ENCODE results near the gene ZDHHC11.
"Not testable (repeated sequence)": the region's sequence is repeated elsewhere in the genome, so short reads cannot be mapped to it uniquely, and the experiment has no call there.

ZDHHC11 gene

GRCh38 chr5:797986-798385, 52.8 kb downstream of the ZDHHC11 start:
- H3K36me3 Mint-ChIP-seq (ENCODE audit: low read depth); DNase-seq; H3K4me1 Mint-ChIP-seq; H3K27ac Mint-ChIP-seq; ATAC-seq; H3K4me3 Mint-ChIP-seq: not testable (repeated sequence)
- H3K9me3 Mint-ChIP-seq = peaks cover 16% of the 10 kb centered on the region
- H3K27me3 Mint-ChIP-seq = peaks cover 20% of the 10 kb centered on the region

GRCh38 chr5:795873-796272, 54.9 kb downstream of the ZDHHC11 start:
- not testable (repeated sequence) for H3K4me3 Mint-ChIP-seq; DNase-seq; H3K4me1 Mint-ChIP-seq; H3K36me3 Mint-ChIP-seq (ENCODE audit: low read depth); ATAC-seq; H3K27ac Mint-ChIP-seq
- H3K27me3 Mint-ChIP-seq = peaks cover 16% of the 10 kb centered on the region
- H3K9me3 Mint-ChIP-seq = peaks cover 11% of the 10 kb centered on the region

- H3K36me3 Mint-ChIP-seq (ENCODE audit: low read depth); DNase-seq; H3K27ac Mint-ChIP-seq; ATAC-seq; H3K4me3 Mint-ChIP-seq; H3K4me1 Mint-ChIP-seq: not testable (repeated sequence)
- Mint-ChIP-seq H3K27me3 (peaks cover 22% of the 10 kb centered on the region), H3K9me3 (peaks cover 17% of the 10 kb centered on the region)
Observed at GRCh38 chr5:794948-795347, 55.8 kb downstream of the ZDHHC11 start.

GRCh38 chr5:788703-789102, 62.1 kb downstream of the ZDHHC11 start:
- H3K4me3 Mint-ChIP-seq; ATAC-seq; H3K27ac Mint-ChIP-seq; H3K4me1 Mint-ChIP-seq; DNase-seq; H3K36me3 Mint-ChIP-seq (ENCODE audit: low read depth): not testable (repeated sequence)
- Mint-ChIP-seq H3K9me3 (peaks cover 19% of the 10 kb centered on the region), H3K27me3 (peaks cover 26% of the 10 kb centered on the region)

- Mint-ChIP-seq H3K9me3 (peaks cover 14% of the 10 kb centered on the region), H3K27me3 (peaks cover 27% of the 10 kb centered on the region)
- H3K4me3 Mint-ChIP-seq; H3K4me1 Mint-ChIP-seq; DNase-seq; ATAC-seq; H3K27ac Mint-ChIP-seq; H3K36me3 Mint-ChIP-seq (ENCODE audit: low read depth): not testable (repeated sequence)
Observed at GRCh38 chr5:787857-788233, 62.9 kb downstream of the ZDHHC11 start.

GRCh38 chr5:787224-787856, 63.4 kb downstream of the ZDHHC11 start:
- Mint-ChIP-seq H3K9me3 (peaks cover 14% of the 10 kb centered on the region), H3K27me3 (peaks cover 27% of the 10 kb centered on the region)
- not testable (repeated sequence) for H3K27ac Mint-ChIP-seq; H3K36me3 Mint-ChIP-seq (ENCODE audit: low read depth); H3K4me1 Mint-ChIP-seq; DNase-seq; ATAC-seq; H3K4me3 Mint-ChIP-seq

GRCh38 chr5:785181-785705, 65.5 kb downstream of the ZDHHC11 start:
- H3K9me3 Mint-ChIP-seq; H3K27ac Mint-ChIP-seq; DNase-seq; H3K36me3 Mint-ChIP-seq (ENCODE audit: low read depth); H3K4me1 Mint-ChIP-seq; ATAC-seq: not testable (repeated sequence)
- peak overlapping the region; percentile 53 for H3K4me3 Mint-ChIP-seq
- peaks cover 19% of the 10 kb centered on the region for H3K27me3 Mint-ChIP-seq

GRCh38 chr5:784428-785177, 66.2 kb downstream of the ZDHHC11 start, which contains the start of gene ZDHHC11B:
TSS of gene ZDHHC11B (minus strand) at chr5:784729. CDS start at chr5:766919, 17,810 bp downstream.
- not testable (repeated sequence) for H3K27ac Mint-ChIP-seq; H3K9me3 Mint-ChIP-seq; H3K36me3 Mint-ChIP-seq (ENCODE audit: low read depth); H3K4me1 Mint-ChIP-seq
- H3K27me3 Mint-ChIP-seq = peaks cover 15% of the 10 kb centered on the region
- peak; percentile 74 for ATAC-seq
- peak; percentile 93 for DNase-seq
- peak within 1 kb of the TSS; percentile 61 for H3K4me3 Mint-ChIP-seq

- H3K27ac Mint-ChIP-seq; H3K9me3 Mint-ChIP-seq; H3K4me1 Mint-ChIP-seq; DNase-seq; H3K36me3 Mint-ChIP-seq (ENCODE audit: low read depth): not testable (repeated sequence)
- peaks cover 12% of the 10 kb centered on the region for H3K27me3 Mint-ChIP-seq
- peak; percentile 0 for ATAC-seq
- peak overlapping the region; percentile 17 for H3K4me3 Mint-ChIP-seq
Observed at GRCh38 chr5:783881-784427, 66.8 kb downstream of the ZDHHC11 start.

- H3K36me3 Mint-ChIP-seq (ENCODE audit: low read depth); H3K4me3 Mint-ChIP-seq; DNase-seq; H3K9me3 Mint-ChIP-seq; H3K27me3 Mint-ChIP-seq; H3K27ac Mint-ChIP-seq; H3K4me1 Mint-ChIP-seq: not testable (repeated sequence)
- peak; percentile 26 for ATAC-seq
Observed at GRCh38 chr5:783049-783802, 67.6 kb downstream of the ZDHHC11 start.

GRCh38 chr5:782356-782755, 68.4 kb downstream of the ZDHHC11 start:
- not testable (repeated sequence) for H3K27me3 Mint-ChIP-seq; H3K4me1 Mint-ChIP-seq; H3K36me3 Mint-ChIP-seq (ENCODE audit: low read depth); H3K27ac Mint-ChIP-seq; ATAC-seq; H3K4me3 Mint-ChIP-seq; DNase-seq; H3K9me3 Mint-ChIP-seq

- not testable (repeated sequence) for H3K4me1 Mint-ChIP-seq; H3K36me3 Mint-ChIP-seq (ENCODE audit: low read depth); H3K4me3 Mint-ChIP-seq; DNase-seq; ATAC-seq; H3K27ac Mint-ChIP-seq; H3K27me3 Mint-ChIP-seq; H3K9me3 Mint-ChIP-seq
Observed at GRCh38 chr5:780571-780970, 70.2 kb downstream of the ZDHHC11 start.

GRCh38 chr5:778967-779366, 71.8 kb downstream of the ZDHHC11 start:
- not testable (repeated sequence) for H3K27ac Mint-ChIP-seq; H3K4me3 Mint-ChIP-seq; H3K36me3 Mint-ChIP-seq (ENCODE audit: low read depth); ATAC-seq; H3K27me3 Mint-ChIP-seq; DNase-seq; H3K9me3 Mint-ChIP-seq; H3K4me1 Mint-ChIP-seq

GRCh38 chr5:778421-778820, 72.4 kb downstream of the ZDHHC11 start:
- DNase-seq; H3K36me3 Mint-ChIP-seq (ENCODE audit: low read depth); ATAC-seq; H3K9me3 Mint-ChIP-seq; H3K27ac Mint-ChIP-seq; H3K4me1 Mint-ChIP-seq; H3K4me3 Mint-ChIP-seq; H3K27me3 Mint-ChIP-seq: not testable (repeated sequence)
